Measurements from ENCODE around the gene TOPAZ1. TPM values are rescaled to one million over a fixed set of nuclear protein-coding genes. Genes with fewer than 3 reads are reported as not detected.

Gene TOPAZ1
- total and polyA plus RNA-seq, 2 of the 13 experiments (the other 11 are each of a cell fraction or from before 2014, with no cell fraction given): not detected

GRCh38 chr3:44210967-44211366, 30.7 kb upstream of the TOPAZ1 start:
- no peaks in the 10 kb centered on the region for H3K9me3 ChIP-seq (ENCODE audit: low read length)
- no peaks in the 10 kb centered on the region for H4K20me1 ChIP-seq (ENCODE audit: insufficient read depth, low read length)
- no peak for FAIRE-seq
- in situ Hi-C loops (cut with HindIII; ENCODE audit: extremely low pct_ligation_motif_present, low pct_unique_long_range_greater_than_20kb) (no loop called here), intact Hi-C loops (cut with micrococcal nuclease; ENCODE audit: unreplicated experiment) (no loop called here)
- H3K79me2 ChIP-seq (ENCODE audit: insufficient read depth, low read length): no peaks in the 10 kb centered on the region
- no peak overlapping the region for H3K9ac ChIP-seq (ENCODE audit: insufficient read depth, low read depth, low read length)
- ChIA-PET CTCF (ENCODE audit: low intra/inter-chr PET ratio, low total read pairs) (no interaction called here), POLR2A (no interaction called here)
- H3K4me1 ChIP-seq (ENCODE audit: insufficient read depth, low read length): no peaks in the 10 kb centered on the region
- no peak overlapping the region for H3K4me2 ChIP-seq (ENCODE audit: low read depth, low read length)
- no peaks in the 10 kb centered on the region for H3K36me3 ChIP-seq (replicated peaks in 1 of 2; ENCODE audit: control insufficient read depth in 1 of 2, insufficient read depth in 2 of 2, low read length in 2 of 2)
- H2AFZ ChIP-seq (ENCODE audit: low read length): no peak overlapping the region
- TF ChIP-seq NR0B2 (CRISPR knock-in tag; IDR thresholded peaks at IDR 0.05) (no peak), NFE2 (CRISPR knock-in tag; IDR thresholded peaks at IDR 0.05) (no peak), ZNF629 (CRISPR knock-in tag; conservative IDR thresholded peaks at IDR 0.05) (no peak), ZNF18 (CRISPR knock-in tag; IDR thresholded peaks at IDR 0.05; ENCODE audit: insufficient replicate concordance) (no peak), LRRFIP1 (CRISPR knock-in tag; conservative IDR thresholded peaks at IDR 0.05) (no peak), MLX (CRISPR knock-in tag; IDR thresholded peaks at IDR 0.05) (no peak), MAZ (IDR thresholded peaks at IDR 0.05; ENCODE audit: borderline replicate concordance, low read depth, low read length) (no peak), MAZ (CRISPR knock-in tag; IDR thresholded peaks at IDR 0.05; ENCODE audit: low read depth) (no peak), ZMAT3 (CRISPR knock-in tag; conservative IDR thresholded peaks at IDR 0.05) (no peak)
- DNase-seq (ENCODE audit: low spot score): no peak
- H3K27me3 ChIP-seq (ENCODE audit: control insufficient read depth in 1 of 2, insufficient read depth in 2 of 2, low read length in 2 of 2): peaks cover 0 to 5% of the 10 kb centered on the region in 2 experiments; a peak in 2 of 5 replicates
- H3K4me3 ChIP-seq (replicated peaks in 1 of 3; ENCODE audit: insufficient read depth in 1 of 3, low read depth in 2 of 3, low read length in 3 of 3): no peak overlapping the region
- no peak overlapping the region for H3K27ac ChIP-seq (ENCODE audit: extremely low read length, insufficient read depth, low read length)
- no TSS peak for BruUV-seq (replicated peaks)
- no peak for ATAC-seq

Measured in HepG2 (cell line).